ENCODE data around the gene ZBTB16. TPM values are rescaled to one million over a fixed set of nuclear protein-coding genes. Genes with fewer than 3 reads are reported as not detected.
A peak's percentile ranks its signal among the peaks of the same experiment; 100 is the strongest.

The ZBTB16 gene
- total and polyA plus RNA-seq, 5 donors = 49.8 to 89.7 (median 75.5) TPM

DNA sequence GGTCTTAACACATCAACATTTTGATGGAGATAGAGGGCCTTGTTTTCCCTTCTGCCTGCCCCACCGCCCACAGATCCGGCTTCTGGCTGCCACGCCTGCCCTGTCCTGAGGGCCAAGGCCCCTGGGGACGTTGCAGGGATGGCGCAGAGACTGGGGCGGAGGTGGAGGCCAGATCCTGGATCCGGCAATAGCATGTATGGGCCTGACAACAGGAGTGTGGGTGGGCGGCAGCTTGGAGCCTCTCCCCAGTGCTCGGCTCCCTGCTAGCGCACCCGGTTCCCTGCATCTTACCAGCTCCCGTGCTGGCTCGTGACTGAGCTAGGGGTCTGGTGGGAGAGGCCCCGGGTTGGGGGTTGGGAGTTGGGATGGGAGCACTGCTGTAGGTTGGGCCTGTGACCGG, 95.6 kb downstream of the ZBTB16 start:
- Histone ChIP-seq H3K27ac (ENCODE audit: low read length) (peak overlapping the region; percentile 71), H3K4me3 (ENCODE audit: low read length) (no peak overlapping the region), H3K9me3 (ENCODE audit: control insufficient read depth, low read length) (no peaks in the 10 kb centered on the region), H3K4me1 (ENCODE audit: control insufficient read depth, insufficient read depth, low read length) (peaks cover 76% of the 10 kb centered on the region), H3K27me3 (ENCODE audit: control insufficient read depth, insufficient read depth) (no peaks in the 10 kb centered on the region)
- DNase-seq (peak; percentile 59 to 82 (median 64)), ATAC-seq (peak; percentile 10 to 12)
- 77% methylated on average over 15 of the region's 15 CpGs for WGBS
- intact Hi-C loops (cut with DNase I) = no loop called here

DNA sequence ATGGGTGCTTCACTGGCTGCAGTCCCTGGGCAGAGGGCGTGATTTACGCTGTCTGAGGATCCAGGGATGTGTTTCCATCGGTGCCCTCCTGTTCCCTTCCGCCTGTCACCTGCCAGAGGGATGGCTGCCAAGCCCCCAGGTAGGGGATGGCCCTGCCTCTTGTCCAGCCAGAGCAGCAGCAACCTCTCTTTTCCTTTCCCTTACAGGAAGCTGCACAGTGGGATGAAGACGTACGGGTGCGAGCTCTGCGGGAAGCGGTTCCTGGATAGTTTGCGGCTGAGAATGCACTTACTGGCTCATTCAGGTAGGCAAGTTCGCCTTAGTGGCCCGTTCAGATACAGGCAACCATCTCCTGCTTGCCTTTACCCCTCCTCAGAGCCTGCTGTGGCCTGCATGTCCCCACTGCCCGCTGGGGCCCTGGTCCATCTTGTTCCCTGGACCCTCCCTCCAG, 96.6 kb downstream of the ZBTB16 start:
- WGBS = 96% methylated on average over 13 of the region's 13 CpGs
- H3K4me1 ChIP-seq (ENCODE audit: control insufficient read depth, insufficient read depth, low read length) = peaks cover 75% of the 10 kb centered on the region
- DNase-seq (peak in 1 of 3 donors; percentile 42), ATAC-seq (no peak)
- no peaks in the 10 kb centered on the region for H3K9me3 ChIP-seq (ENCODE audit: control insufficient read depth, low read length)
- H3K27ac ChIP-seq (ENCODE audit: low read length) = peak overlapping the region; percentile 71
- H3K4me3 ChIP-seq (ENCODE audit: low read length) = no peak overlapping the region
- intact Hi-C loops (cut with DNase I) = no loop called here
- H3K27me3 ChIP-seq (ENCODE audit: control insufficient read depth, insufficient read depth) = no peaks in the 10 kb centered on the region

- Histone ChIP-seq H3K9me3 (ENCODE audit: control insufficient read depth, low read length) (no peaks in the 10 kb centered on the region), H3K27ac (ENCODE audit: low read length) (peak overlapping the region; percentile 59), H3K27me3 (ENCODE audit: control insufficient read depth, insufficient read depth) (no peaks in the 10 kb centered on the region), H3K4me1 (ENCODE audit: control insufficient read depth, insufficient read depth, low read length) (peaks cover 75% of the 10 kb centered on the region), H3K4me3 (ENCODE audit: low read length) (no peak overlapping the region)
- DNase-seq = no peak
- ATAC-seq = no peak
- intact Hi-C loops (cut with DNase I) = no loop called here
- WGBS = 92% methylated on average over 6 of the region's 6 CpGs
These were observed 97.3 kb downstream of the ZBTB16 start for GRCh38 chr11:114156782-114157181.

- Histone ChIP-seq H3K27me3 (ENCODE audit: control insufficient read depth, insufficient read depth) (no peaks in the 10 kb centered on the region), H3K4me1 (ENCODE audit: control insufficient read depth, insufficient read depth, low read length) (peaks cover 81% of the 10 kb centered on the region), H3K27ac (ENCODE audit: low read length) (peak overlapping the region; percentile 99), H3K9me3 (ENCODE audit: control insufficient read depth, low read length) (no peaks in the 10 kb centered on the region), H3K4me3 (ENCODE audit: low read length) (no peak overlapping the region)
- ATAC-seq = no peak
- intact Hi-C loops (cut with DNase I) = no loop called here
- 68% methylated on average over 19 of the region's 19 CpGs for WGBS
- peak in 1 of 3 donors; percentile 52 for DNase-seq
These were observed 98.1 kb downstream of the ZBTB16 start for GRCh38 chr11:114157476-114158050.

GRCh38 chr11:114158421-114158820, 98.9 kb downstream of the ZBTB16 start:
- ATAC-seq = no peak
- intact Hi-C loops (cut with DNase I) = no loop called here
- peak overlapping the region; percentile 99 for H3K27ac ChIP-seq (ENCODE audit: low read length)
- H3K4me1 ChIP-seq (ENCODE audit: control insufficient read depth, insufficient read depth, low read length) = peaks cover 77% of the 10 kb centered on the region
- no peaks in the 10 kb centered on the region for H3K9me3 ChIP-seq (ENCODE audit: control insufficient read depth, low read length)
- H3K27me3 ChIP-seq (ENCODE audit: control insufficient read depth, insufficient read depth) = no peaks in the 10 kb centered on the region
- no peak for DNase-seq
- no peak overlapping the region for H3K4me3 ChIP-seq (ENCODE audit: low read length)
- WGBS = 59% methylated on average over 6 of the region's 6 CpGs

- ATAC-seq = peak in 1 of 2 donors; percentile 0
- intact Hi-C loops (cut with DNase I) = no loop called here
- H3K4me1 ChIP-seq (ENCODE audit: control insufficient read depth, insufficient read depth, low read length) = peaks cover 80% of the 10 kb centered on the region
These were observed 99.4 kb downstream of the ZBTB16 start for GRCh38 chr11:114158886-114159285.

DNA sequence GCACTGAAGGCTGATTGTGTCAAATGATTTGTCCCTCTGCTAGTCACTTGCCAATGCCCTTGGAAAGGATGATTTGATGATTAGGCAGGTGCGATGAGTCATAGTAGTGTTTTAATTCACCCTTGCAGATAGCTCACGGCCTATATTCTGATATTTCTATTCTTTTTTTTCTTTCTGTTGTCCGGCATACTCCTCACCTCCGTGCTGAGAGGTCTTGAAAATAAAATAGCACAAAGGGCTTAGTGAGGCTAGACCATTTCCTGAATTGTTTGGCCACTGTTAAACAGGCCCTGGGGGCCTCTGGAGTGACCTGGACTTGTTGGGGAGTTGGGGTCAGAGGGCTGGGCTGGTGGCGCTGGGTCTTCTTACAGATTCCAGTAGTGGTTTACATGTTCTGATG, 99.8 kb downstream of the ZBTB16 start:
- DNase-seq (peak in 1 of 3 donors; percentile 41), ATAC-seq (no peak)
- Histone ChIP-seq H3K27ac (ENCODE audit: low read length) (peak overlapping the region; percentile 99), H3K9me3 (ENCODE audit: control insufficient read depth, low read length) (no peaks in the 10 kb centered on the region), H3K27me3 (ENCODE audit: control insufficient read depth, insufficient read depth) (no peaks in the 10 kb centered on the region), H3K4me3 (ENCODE audit: low read length) (no peak overlapping the region), H3K4me1 (ENCODE audit: control insufficient read depth, insufficient read depth, low read length) (peaks cover 79% of the 10 kb centered on the region)
- intact Hi-C loops (cut with DNase I) = no loop called here
- 39% methylated on average over 5 of the region's 5 CpGs for WGBS

More at GRCh38 chr11:114158886-114159285, 99.4 kb downstream of the ZBTB16 start:
- Histone ChIP-seq H3K9me3 (ENCODE audit: control insufficient read depth, low read length) (no peaks in the 10 kb centered on the region), H3K27ac (ENCODE audit: low read length) (peak overlapping the region; percentile 99), H3K4me3 (ENCODE audit: low read length) (no peak overlapping the region), H3K27me3 (ENCODE audit: control insufficient read depth, insufficient read depth) (no peaks in the 10 kb centered on the region)
- 80% methylated on average over 7 of the region's 7 CpGs for WGBS
- DNase-seq = peak in 2 of 3 donors; percentile 35 to 58

GRCh38 chr11:114159802-114160632, 100.5 kb downstream of the ZBTB16 start:
- DNase-seq = peak; percentile 99 to 100 (median 99)
- no peaks in the 10 kb centered on the region for H3K27me3 ChIP-seq (ENCODE audit: control insufficient read depth, insufficient read depth)
- no peaks in the 10 kb centered on the region for H3K9me3 ChIP-seq (ENCODE audit: control insufficient read depth, low read length)
- ATAC-seq = peak; percentile 69 to 71
- H3K27ac ChIP-seq (ENCODE audit: low read length) = peak overlapping the region; percentile 99
- intact Hi-C loops (cut with DNase I) = loop anchor here in 1 of 4 donors (10.0 kb wide), 1 partner anchor 85 kb away; no protein-coding TSS in a partner anchor
- peaks cover 80% of the 10 kb centered on the region for H3K4me1 ChIP-seq (ENCODE audit: control insufficient read depth, insufficient read depth, low read length)
- WGBS = 3% methylated on average over 18 of the region's 18 CpGs
- peak overlapping the region; percentile 18 for H3K4me3 ChIP-seq (ENCODE audit: low read length)

- intact Hi-C loops (cut with DNase I) = loop anchor here in 1 of 4 donors (10.0 kb wide), 1 partner anchor 86 kb away; no protein-coding TSS in a partner anchor
- Histone ChIP-seq H3K27me3 (ENCODE audit: control insufficient read depth, insufficient read depth) (no peaks in the 10 kb centered on the region), H3K4me1 (ENCODE audit: control insufficient read depth, insufficient read depth, low read length) (peaks cover 81% of the 10 kb centered on the region), H3K4me3 (ENCODE audit: low read length) (peak overlapping the region; percentile 23), H3K9me3 (ENCODE audit: control insufficient read depth, low read length) (no peaks in the 10 kb centered on the region), H3K27ac (ENCODE audit: low read length) (peak overlapping the region; percentile 100)
- no peak for ATAC-seq
- no peak for DNase-seq
- WGBS = 64% methylated on average over 6 of the region's 6 CpGs
These were observed 101.4 kb downstream of the ZBTB16 start for GRCh38 chr11:114160894-114161293.

GRCh38 chr11:114161486-114162250, 102.2 kb downstream of the ZBTB16 start:
- ATAC-seq = no peak
- 75% methylated on average over 9 of the region's 9 CpGs for WGBS
- no peaks in the 10 kb centered on the region for H3K9me3 ChIP-seq (ENCODE audit: control insufficient read depth, low read length)
- no peaks in the 10 kb centered on the region for H3K27me3 ChIP-seq (ENCODE audit: control insufficient read depth, insufficient read depth)
- intact Hi-C loops (cut with DNase I) = loop anchor here in 1 of 4 donors (10.0 kb wide), 1 partner anchor 87 kb away; no protein-coding TSS in a partner anchor
- H3K27ac ChIP-seq (ENCODE audit: low read length) = peak overlapping the region; percentile 100
- DNase-seq = peak in 1 of 3 donors; percentile 46
- H3K4me3 ChIP-seq (ENCODE audit: low read length) = no peak overlapping the region
- H3K4me1 ChIP-seq (ENCODE audit: control insufficient read depth, insufficient read depth, low read length) = peaks cover 78% of the 10 kb centered on the region
